ENCODE measurements around the gene PMM1. TPM values are rescaled to one million over a fixed set of nuclear protein-coding genes. Genes with fewer than 3 reads are reported as not detected.
"Not testable (repeated sequence)": the region's sequence is repeated elsewhere in the genome, so short reads cannot be mapped to it uniquely, and the experiment has no call there.

PMM1 gene
- polyA plus RNA-seq, 1 donor (not counting 4 experiments of a cell fraction or from before 2014, with no cell fraction given): 39.6 TPM

GRCh38 chr22:41638124-41638523, 48.5 kb upstream of the PMM1 start:
- Histone ChIP-seq H3K79me2 (ENCODE audit: control insufficient read depth, insufficient read depth, low read length) (peaks cover 40% of the 10 kb centered on the region), H3K9ac (ENCODE audit: control insufficient read depth, extremely low read depth, insufficient read depth, low read length) (no peak overlapping the region), H4K20me1 (ENCODE audit: control insufficient read depth, extremely low read depth, insufficient read depth, low read length) (peaks cover 5% of the 10 kb centered on the region), H3K9me1 (ENCODE audit: control insufficient read depth, extremely low read depth, insufficient read depth, low read length) (no peaks in the 10 kb centered on the region), H3K27me3 (ENCODE audit: control insufficient read depth, extremely low read depth, insufficient read depth, low read length) (no peaks in the 10 kb centered on the region), H3K27ac (ENCODE audit: control insufficient read depth, insufficient read depth, low read length) (no peak overlapping the region), H3K4me1 (ENCODE audit: control insufficient read depth, extremely low read depth, insufficient read depth, low read length) (peaks cover 12% of the 10 kb centered on the region), H3K4me3 (ENCODE audit: control insufficient read depth in 2 of 3, extremely low read depth in 1 of 3, insufficient read depth in 2 of 3, low read depth in 1 of 3, low read length in 3 of 3) (no peak overlapping the region), H3K9me3 (ENCODE audit: control insufficient read depth, low read depth, low read length) (no peaks in the 10 kb centered on the region), H3K4me2 (ENCODE audit: control insufficient read depth, extremely low read depth, insufficient read depth, low read depth, low read length) (no peak overlapping the region), H3K36me3 (ENCODE audit: control insufficient read depth in 2 of 2, extremely low read depth in 1 of 2, insufficient read depth in 2 of 2, low read length in 2 of 2) (peaks cover 30 to 44% of the 10 kb centered on the region in 2 experiments), H2AFZ (ENCODE audit: control insufficient read depth, low read length) (no peak overlapping the region)
- no peak for DNase-seq (ENCODE audit: low read depth, low spot score)
- dilution Hi-C loops (cut with MboI; ENCODE audit: extremely low pct_ligation_motif_present, low sequenced_read_pairs): no loop called here
- FAIRE-seq: no peak
- TF ChIP-seq CTCF (optimal IDR thresholded peaks at IDR 0.05 in 1 of 3, IDR thresholded peaks at IDR 0.05 in 1 of 3, conservative IDR thresholded peaks at IDR 0.05 in 1 of 3; ENCODE audit: extremely low read depth in 1 of 3, insufficient read depth in 2 of 3, low read length in 3 of 3): no peak
- no peak for TF ChIP-seq EZH2 (IDR thresholded peaks at IDR 0.05; ENCODE audit: low read length)

- peaks cover 12% of the 10 kb centered on the region for H3K4me1 ChIP-seq (ENCODE audit: control insufficient read depth, extremely low read depth, insufficient read depth, low read length)
- H3K9me1 ChIP-seq (ENCODE audit: control insufficient read depth, extremely low read depth, insufficient read depth, low read length); DNase-seq (ENCODE audit: low read depth, low spot score); H2AFZ ChIP-seq (ENCODE audit: control insufficient read depth, low read length); H3K4me3 ChIP-seq (ENCODE audit: control insufficient read depth in 2 of 3, extremely low read depth in 1 of 3, insufficient read depth in 2 of 3, low read depth in 1 of 3, low read length in 3 of 3); H4K20me1 ChIP-seq (ENCODE audit: control insufficient read depth, extremely low read depth, insufficient read depth, low read length); H3K9ac ChIP-seq (ENCODE audit: control insufficient read depth, extremely low read depth, insufficient read depth, low read length); H3K27me3 ChIP-seq (ENCODE audit: control insufficient read depth, extremely low read depth, insufficient read depth, low read length); H3K27ac ChIP-seq (ENCODE audit: control insufficient read depth, insufficient read depth, low read length); H3K9me3 ChIP-seq (ENCODE audit: control insufficient read depth, low read depth, low read length); FAIRE-seq; dilution Hi-C loops (cut with MboI; ENCODE audit: extremely low pct_ligation_motif_present, low sequenced_read_pairs); H3K4me2 ChIP-seq (ENCODE audit: control insufficient read depth, extremely low read depth, insufficient read depth, low read depth, low read length): not testable (repeated sequence)
- H3K79me2 ChIP-seq (ENCODE audit: control insufficient read depth, insufficient read depth, low read length): peaks cover 40% of the 10 kb centered on the region
- H3K36me3 ChIP-seq (ENCODE audit: control insufficient read depth in 2 of 2, extremely low read depth in 1 of 2, insufficient read depth in 2 of 2, low read length in 2 of 2): peaks cover 30 to 44% of the 10 kb centered on the region in 2 experiments
These were observed 48.0 kb upstream of the PMM1 start for GRCh38 chr22:41637623-41638022.

- H2AFZ ChIP-seq (ENCODE audit: control insufficient read depth, low read length): no peak overlapping the region
- H3K9me3 ChIP-seq (ENCODE audit: control insufficient read depth, low read depth, low read length): no peaks in the 10 kb centered on the region
- DNase-seq (ENCODE audit: low read depth, low spot score) (no peak), FAIRE-seq (peak; percentile 91)
- H3K9ac ChIP-seq (ENCODE audit: control insufficient read depth, extremely low read depth, insufficient read depth, low read length): no peak overlapping the region
- no peak overlapping the region for H3K4me3 ChIP-seq (ENCODE audit: control insufficient read depth in 2 of 3, extremely low read depth in 1 of 3, insufficient read depth in 2 of 3, low read depth in 1 of 3, low read length in 3 of 3)
- H3K9me1 ChIP-seq (ENCODE audit: control insufficient read depth, extremely low read depth, insufficient read depth, low read length): no peaks in the 10 kb centered on the region
- TF ChIP-seq CTCF (optimal IDR thresholded peaks at IDR 0.05 in 1 of 3, IDR thresholded peaks at IDR 0.05 in 1 of 3, conservative IDR thresholded peaks at IDR 0.05 in 1 of 3; ENCODE audit: extremely low read depth in 1 of 3, insufficient read depth in 2 of 3, low read length in 3 of 3) (no peak), EZH2 (IDR thresholded peaks at IDR 0.05; ENCODE audit: low read length) (no peak)
- dilution Hi-C loops (cut with MboI; ENCODE audit: extremely low pct_ligation_motif_present, low sequenced_read_pairs): no loop called here
- H3K79me2 ChIP-seq (ENCODE audit: control insufficient read depth, insufficient read depth, low read length): peaks cover 36% of the 10 kb centered on the region
- peaks cover 25 to 49% of the 10 kb centered on the region in 2 experiments for H3K36me3 ChIP-seq (ENCODE audit: control insufficient read depth in 2 of 2, extremely low read depth in 1 of 2, insufficient read depth in 2 of 2, low read length in 2 of 2)
- no peak overlapping the region for H3K4me2 ChIP-seq (ENCODE audit: control insufficient read depth, extremely low read depth, insufficient read depth, low read depth, low read length)
- H3K4me1 ChIP-seq (ENCODE audit: control insufficient read depth, extremely low read depth, insufficient read depth, low read length): peaks cover 12% of the 10 kb centered on the region
- peaks cover 5% of the 10 kb centered on the region for H4K20me1 ChIP-seq (ENCODE audit: control insufficient read depth, extremely low read depth, insufficient read depth, low read length)
- H3K27ac ChIP-seq (ENCODE audit: control insufficient read depth, insufficient read depth, low read length): peak overlapping the region; percentile 4
- no peaks in the 10 kb centered on the region for H3K27me3 ChIP-seq (ENCODE audit: control insufficient read depth, extremely low read depth, insufficient read depth, low read length)
These were observed 46.8 kb upstream of the PMM1 start for GRCh38 chr22:41636467-41636866.

- H3K9me1 ChIP-seq (ENCODE audit: control insufficient read depth, extremely low read depth, insufficient read depth, low read length); H3K4me3 ChIP-seq (ENCODE audit: control insufficient read depth in 2 of 3, extremely low read depth in 1 of 3, insufficient read depth in 2 of 3, low read depth in 1 of 3, low read length in 3 of 3); dilution Hi-C loops (cut with MboI; ENCODE audit: extremely low pct_ligation_motif_present, low sequenced_read_pairs); H3K9me3 ChIP-seq (ENCODE audit: control insufficient read depth, low read depth, low read length); H3K27ac ChIP-seq (ENCODE audit: control insufficient read depth, insufficient read depth, low read length); H4K20me1 ChIP-seq (ENCODE audit: control insufficient read depth, extremely low read depth, insufficient read depth, low read length); H3K9ac ChIP-seq (ENCODE audit: control insufficient read depth, extremely low read depth, insufficient read depth, low read length); H2AFZ ChIP-seq (ENCODE audit: control insufficient read depth, low read length); H3K4me2 ChIP-seq (ENCODE audit: control insufficient read depth, extremely low read depth, insufficient read depth, low read depth, low read length); FAIRE-seq; H3K27me3 ChIP-seq (ENCODE audit: control insufficient read depth, extremely low read depth, insufficient read depth, low read length); DNase-seq (ENCODE audit: low read depth, low spot score): not testable (repeated sequence)
- peaks cover 12% of the 10 kb centered on the region for H3K4me1 ChIP-seq (ENCODE audit: control insufficient read depth, extremely low read depth, insufficient read depth, low read length)
- peaks cover 25 to 44% of the 10 kb centered on the region in 2 experiments for H3K36me3 ChIP-seq (ENCODE audit: control insufficient read depth in 2 of 2, extremely low read depth in 1 of 2, insufficient read depth in 2 of 2, low read length in 2 of 2)
- H3K79me2 ChIP-seq (ENCODE audit: control insufficient read depth, insufficient read depth, low read length): peaks cover 28% of the 10 kb centered on the region
These were observed 45.0 kb upstream of the PMM1 start for GRCh38 chr22:41634610-41635009.
